Activated T-cell treated with anti-CD3 and anti-CD28 coated beads, Interleukin-2, amount 50 U/mL, for 4 hours (primary cell): ENCODE measurements around the gene ZNF358. TPM values are rescaled to one million over a fixed set of nuclear protein-coding genes. Genes with fewer than 3 reads are reported as not detected.

ENCODE experiments used
- ATAC-seq, 2 donors: fragments of 200-7000 bp; cut with Tn5 transposase; one replicate each; pipeline ENCODE4 v1.10.0; 2021
- DNase-seq: peaks from one replicate; pipeline ENCODE4 v3.0.0-alpha.2; 2020
- H3K27me3 Mint-ChIP-seq: one replicate; pipeline ENCODE4 v1.8.0; 2021; ENCODE audit warnings: low read depth, mixed read lengths
- H3K36me3 Mint-ChIP-seq: one replicate; pipeline ENCODE4 v1.8.0; 2022; ENCODE audit warnings: mixed read lengths; ENCODE audit not compliant: insufficient read depth
- H3K4me1 Mint-ChIP-seq: one replicate; pipeline ENCODE4 v1.8.0; 2021; ENCODE audit warnings: low read depth, mixed read lengths
- H3K4me3 Mint-ChIP-seq: one replicate; pipeline ENCODE4 v1.8.0; 2021; ENCODE audit warnings: mild to moderate bottlenecking, moderate library complexity, mixed read lengths
- H3K9me3 Mint-ChIP-seq: one replicate; pipeline ENCODE4 v1.8.0; 2021; ENCODE audit warnings: mixed read lengths
- total RNA-seq, 3 donors: library from RNA; stranded (reverse); gene quantifications; one replicate each; pipeline ENCODE4 v1.2.1, GENCODE V29; 2021

ZNF358 gene
- total RNA-seq, 3 donors from 2014 or later, result 4.8 to 5.6 (median 5.1) TPM

GRCh38 chr19:7520131-7521051 is 4.5 kb downstream of the ZNF358 start:
- H3K36me3 Mint-ChIP-seq, result no peaks in the 10 kb centered on the region
- no peak for ATAC-seq
- peaks cover 7% of the 10 kb centered on the region for H3K27me3 Mint-ChIP-seq
- DNase-seq, result no peak
- H3K9me3 Mint-ChIP-seq, result no peaks in the 10 kb centered on the region
- H3K4me1 Mint-ChIP-seq, result peaks cover 26% of the 10 kb centered on the region
- H3K4me3 Mint-ChIP-seq, result no peak overlapping the region

- no peaks in the 10 kb centered on the region for H3K9me3 Mint-ChIP-seq
- H3K27me3 Mint-ChIP-seq, result peaks cover 3% of the 10 kb centered on the region
- peak overlapping the region; percentile 77 for H3K4me3 Mint-ChIP-seq
- no peaks in the 10 kb centered on the region for H3K36me3 Mint-ChIP-seq
- DNase-seq (no peak), ATAC-seq (no peak)
- peaks cover 21% of the 10 kb centered on the region for H3K4me1 Mint-ChIP-seq
Measured at GRCh38 chr19:7521551-7522071, 5.7 kb downstream of the ZNF358 start.

GRCh38 chr19:7522072-7522922 is 6.4 kb downstream of the ZNF358 start, which contains the start of gene MCOLN1:
Gene MCOLN1, plus strand, starts transcription at chr19:7522624. Its CDS starts 127 bp downstream, at chr19:7522751.
- H3K27me3 Mint-ChIP-seq, result no peaks in the 10 kb centered on the region
- ATAC-seq, result peak; percentile 94

GRCh38 chr19:7522923-7523667 is 7.2 kb downstream of the ZNF358 start:
- ATAC-seq, result no peak
- Mint-ChIP-seq H3K4me1 (peaks cover 14% of the 10 kb centered on the region), H3K36me3 (no peaks in the 10 kb centered on the region), H3K4me3 (peak overlapping the region; percentile 75), H3K27me3 (no peaks in the 10 kb centered on the region), H3K9me3 (no peaks in the 10 kb centered on the region)
- no peak for DNase-seq

More at GRCh38 chr19:7522072-7522922, 6.4 kb downstream of the ZNF358 start, which contains the start of gene MCOLN1:
- DNase-seq, result peak; percentile 100
- Mint-ChIP-seq H3K4me3 (peak within 1 kb of the TSS; percentile 77), H3K9me3 (no peaks in the 10 kb centered on the region), H3K4me1 (peaks cover 16% of the 10 kb centered on the region), H3K36me3 (no peaks in the 10 kb centered on the region)

- Mint-ChIP-seq H3K36me3 (no peaks in the 10 kb centered on the region), H3K4me1 (peaks cover 14% of the 10 kb centered on the region), H3K4me3 (no peak overlapping the region), H3K9me3 (no peaks in the 10 kb centered on the region), H3K27me3 (no peaks in the 10 kb centered on the region)
- DNase-seq, result no peak
- no peak for ATAC-seq
Measured at GRCh38 chr19:7524523-7524922, 8.6 kb downstream of the ZNF358 start.

- DNase-seq, result no peak
- Mint-ChIP-seq H3K36me3 (no peaks in the 10 kb centered on the region), H3K9me3 (no peaks in the 10 kb centered on the region), H3K27me3 (no peaks in the 10 kb centered on the region), H3K4me3 (no peak overlapping the region), H3K4me1 (peaks cover 14% of the 10 kb centered on the region)
- no peak for ATAC-seq
Measured at GRCh38 chr19:7524992-7525739, 9.3 kb downstream of the ZNF358 start.

GRCh38 chr19:7526059-7526929 is 10.4 kb downstream of the ZNF358 start:
- Mint-ChIP-seq H3K27me3 (no peaks in the 10 kb centered on the region), H3K9me3 (no peaks in the 10 kb centered on the region), H3K36me3 (no peaks in the 10 kb centered on the region), H3K4me3 (no peak overlapping the region), H3K4me1 (peaks cover 14% of the 10 kb centered on the region)
- DNase-seq (no peak), ATAC-seq (no peak)

- ATAC-seq (no peak), DNase-seq (no peak)
- H3K4me1 Mint-ChIP-seq, result peaks cover 6% of the 10 kb centered on the region
- H3K4me3 Mint-ChIP-seq, result no peak overlapping the region
- H3K36me3 Mint-ChIP-seq, result no peaks in the 10 kb centered on the region
- no peaks in the 10 kb centered on the region for H3K9me3 Mint-ChIP-seq
- H3K27me3 Mint-ChIP-seq, result no peaks in the 10 kb centered on the region
Measured at GRCh38 chr19:7527516-7528191, 11.8 kb downstream of the ZNF358 start.

- ATAC-seq, result no peak
- no peak for DNase-seq
- Mint-ChIP-seq H3K27me3 (no peaks in the 10 kb centered on the region), H3K36me3 (no peaks in the 10 kb centered on the region), H3K4me3 (no peak overlapping the region), H3K9me3 (no peaks in the 10 kb centered on the region), H3K4me1 (peaks cover 6% of the 10 kb centered on the region)
Measured at GRCh38 chr19:7528192-7528519, 12.3 kb downstream of the ZNF358 start.

GRCh38 chr19:7528522-7529245 is 12.8 kb downstream of the ZNF358 start:
- H3K4me3 Mint-ChIP-seq, result no peak overlapping the region
- DNase-seq (no peak), ATAC-seq (no peak)
- no peaks in the 10 kb centered on the region for H3K27me3 Mint-ChIP-seq
- no peaks in the 10 kb centered on the region for H3K36me3 Mint-ChIP-seq
- H3K4me1 Mint-ChIP-seq, result peaks cover 3% of the 10 kb centered on the region
- no peaks in the 10 kb centered on the region for H3K9me3 Mint-ChIP-seq

GRCh38 chr19:7529246-7529600 is 13.3 kb downstream of the ZNF358 start:
- H3K27me3 Mint-ChIP-seq, result no peaks in the 10 kb centered on the region

More at GRCh38 chr19:7529246-7529600, 13.3 kb downstream of the ZNF358 start:
- Mint-ChIP-seq H3K36me3 (no peaks in the 10 kb centered on the region), H3K4me1 (peaks cover 5% of the 10 kb centered on the region), H3K4me3 (no peak overlapping the region), H3K9me3 (no peaks in the 10 kb centered on the region)
- no peak for DNase-seq
- no peak for ATAC-seq
